Peyer's patch (tissue), 4 donors: Measurements from ENCODE around the gene FREM3.

Source experiments
- POLR2A ChIP-seq, 2 donors: fragments of 450-650 bp; IDR thresholded peaks; one replicate each; pipeline ENCODE4 v1.5.1; 2017; ENCODE audit warnings: antibody characterized with exemption in 2 of 2, mild to moderate bottlenecking in 2 of 2, moderate library complexity in 2 of 2
- TF ChIP-seq, protein P1 (sequence below), 6 experiments: fragments of 450-650 bp in 4 of 6; fragments of 200-600 bp in 2 of 6; sonication (generic) in 1 of 6; IDR thresholded peaks; one replicate each; pipeline ENCODE4 v1.5.1; 2017 to 2019; ENCODE audit warnings: antibody characterized with exemption in 6 of 6, mild to moderate bottlenecking in 3 of 6, moderate library complexity in 1 of 6

GRCh38 chr4:143549928-143550327, 150.5 kb downstream of the FREM3 start:
- TF ChIP-seq, protein P1, sequence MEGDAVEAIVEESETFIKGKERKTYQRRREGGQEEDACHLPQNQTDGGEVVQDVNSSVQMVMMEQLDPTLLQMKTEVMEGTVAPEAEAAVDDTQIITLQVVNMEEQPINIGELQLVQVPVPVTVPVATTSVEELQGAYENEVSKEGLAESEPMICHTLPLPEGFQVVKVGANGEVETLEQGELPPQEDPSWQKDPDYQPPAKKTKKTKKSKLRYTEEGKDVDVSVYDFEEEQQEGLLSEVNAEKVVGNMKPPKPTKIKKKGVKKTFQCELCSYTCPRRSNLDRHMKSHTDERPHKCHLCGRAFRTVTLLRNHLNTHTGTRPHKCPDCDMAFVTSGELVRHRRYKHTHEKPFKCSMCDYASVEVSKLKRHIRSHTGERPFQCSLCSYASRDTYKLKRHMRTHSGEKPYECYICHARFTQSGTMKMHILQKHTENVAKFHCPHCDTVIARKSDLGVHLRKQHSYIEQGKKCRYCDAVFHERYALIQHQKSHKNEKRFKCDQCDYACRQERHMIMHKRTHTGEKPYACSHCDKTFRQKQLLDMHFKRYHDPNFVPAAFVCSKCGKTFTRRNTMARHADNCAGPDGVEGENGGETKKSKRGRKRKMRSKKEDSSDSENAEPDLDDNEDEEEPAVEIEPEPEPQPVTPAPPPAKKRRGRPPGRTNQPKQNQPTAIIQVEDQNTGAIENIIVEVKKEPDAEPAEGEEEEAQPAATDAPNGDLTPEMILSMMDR (IDR thresholded peaks at IDR 0.05), result no peak
- TF ChIP-seq POLR2A (IDR thresholded peaks at IDR 0.05), result no peak
